HG02763 (cell line): ENCODE data around the gene ENKD1.

Source experiments
- ATAC-seq: cut with Tn5 transposase; IDR thresholded peaks from one replicate; pipeline ENCODE4 v1.9.1; 2021; ENCODE audit warnings: mild to moderate bottlenecking, moderate library complexity; ENCODE audit not compliant: unreplicated experiment

ENKD1 gene

DNA sequence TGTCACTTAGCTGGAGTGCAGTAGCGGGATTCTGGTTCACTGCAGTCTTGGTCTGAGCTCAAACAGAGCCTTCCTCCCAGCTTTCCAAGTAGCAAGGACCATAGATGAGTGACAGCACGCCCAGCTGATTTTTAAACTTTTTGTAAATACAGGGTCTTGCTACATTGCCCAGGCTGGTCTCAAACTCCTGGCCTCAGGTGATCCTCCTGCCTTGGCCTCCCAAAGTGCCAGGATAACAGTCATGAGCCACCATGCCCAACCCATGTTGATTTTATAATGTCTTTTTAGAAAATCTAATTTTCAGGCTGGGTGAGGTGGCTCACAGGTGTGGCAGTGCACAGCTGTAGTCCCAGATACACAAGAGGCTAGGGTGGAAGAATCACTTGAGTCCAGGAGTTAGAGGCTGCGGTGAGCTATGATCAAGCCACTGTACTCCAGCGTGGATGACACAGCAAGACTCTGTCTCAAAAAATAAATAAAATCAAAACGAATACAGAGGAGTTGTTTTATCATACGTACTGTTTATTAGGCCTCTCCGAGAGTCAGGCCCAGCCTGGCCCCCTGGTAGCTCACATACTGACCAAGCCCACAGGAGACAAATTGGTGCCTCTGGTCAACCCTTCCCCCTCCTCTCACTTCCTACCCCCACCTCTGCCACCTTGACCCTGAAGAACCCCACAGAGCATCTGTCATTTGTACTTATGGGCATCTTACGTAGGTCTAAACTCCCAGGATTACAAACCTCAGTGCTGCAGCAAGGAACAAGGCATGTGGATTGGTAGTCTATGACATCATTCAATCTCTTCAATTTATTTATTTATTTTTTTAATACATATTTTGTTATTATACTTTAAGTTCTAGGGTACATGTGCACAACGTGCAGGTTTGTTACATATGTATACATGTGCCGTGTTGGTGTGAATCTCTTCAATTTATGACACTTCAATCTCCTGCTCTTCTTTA, 13.7 kb upstream of the ENKD1 start:
- no peak for ATAC-seq

DNA sequence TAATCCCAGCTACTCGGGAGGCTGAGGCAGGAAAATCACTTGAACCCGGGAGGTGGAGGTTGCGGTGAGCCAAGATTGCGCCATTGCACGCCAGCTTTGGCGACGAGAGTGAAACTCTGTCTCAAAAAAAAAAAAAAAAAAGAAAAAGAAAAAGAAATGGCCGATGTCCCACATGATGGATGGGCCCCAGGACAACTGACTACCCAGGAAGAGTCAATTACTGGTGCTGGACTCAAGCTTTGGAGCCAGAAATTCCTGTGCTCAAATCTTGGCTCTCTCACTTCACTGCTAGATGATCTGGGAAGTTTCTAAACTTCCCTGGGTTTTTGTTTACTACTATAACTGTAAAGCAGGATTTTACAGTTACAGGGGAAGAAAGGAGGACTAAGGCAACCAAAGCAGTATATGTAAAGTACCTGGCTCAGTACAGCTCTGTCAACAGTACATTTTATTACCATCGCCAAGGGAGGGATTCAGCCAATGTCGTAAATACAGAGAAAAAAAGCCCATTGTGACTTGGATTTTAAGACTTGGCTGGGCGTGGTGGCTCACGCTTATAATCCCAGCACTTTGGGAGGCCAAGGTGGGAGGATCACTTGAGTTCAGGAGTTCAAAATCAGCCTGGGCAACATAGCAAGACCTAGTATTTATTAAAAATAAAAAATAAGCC, 11.9 kb upstream of the ENKD1 start:
- ATAC-seq = no peak

DNA sequence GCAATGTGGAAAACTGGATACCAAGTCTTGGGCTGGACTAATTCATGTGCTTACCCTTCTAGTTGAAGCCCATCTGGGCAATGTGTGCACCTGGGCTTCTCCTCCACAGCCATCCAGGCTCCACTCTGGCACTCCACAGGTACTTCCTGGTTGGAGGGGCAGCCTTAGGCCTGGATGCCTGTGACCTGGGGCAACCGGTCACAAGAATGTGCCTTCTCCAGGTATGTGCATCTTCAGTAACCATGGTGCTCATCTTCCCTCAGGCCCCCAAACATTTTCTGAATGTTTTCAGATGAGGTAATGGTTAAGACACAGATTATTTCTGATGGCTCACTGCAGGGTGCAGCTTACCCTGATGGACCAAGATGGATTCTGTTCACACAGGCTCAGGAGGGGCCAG, 11.2 kb upstream of the ENKD1 start:
- ATAC-seq = no peak

DNA sequence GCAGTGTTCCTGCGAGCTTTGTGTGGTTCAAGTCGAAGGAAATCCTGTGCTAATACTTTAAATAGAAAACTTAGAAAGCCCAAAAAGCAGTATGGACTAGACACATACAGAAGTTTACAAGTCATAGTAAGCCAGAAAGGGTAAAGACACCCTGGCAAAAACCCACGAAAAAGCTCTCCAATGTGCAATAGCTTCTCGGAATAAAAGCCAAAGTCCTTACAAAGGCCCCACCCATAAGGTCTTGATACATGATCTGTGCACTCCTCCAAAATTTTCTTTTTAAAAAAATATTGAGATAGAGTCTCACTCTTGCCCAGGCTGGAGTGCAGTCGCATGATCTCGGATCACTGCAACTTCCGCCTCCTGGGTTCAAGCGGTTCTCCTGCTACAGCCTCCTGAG, 10.4 kb upstream of the ENKD1 start:
- no peak for ATAC-seq

DNA sequence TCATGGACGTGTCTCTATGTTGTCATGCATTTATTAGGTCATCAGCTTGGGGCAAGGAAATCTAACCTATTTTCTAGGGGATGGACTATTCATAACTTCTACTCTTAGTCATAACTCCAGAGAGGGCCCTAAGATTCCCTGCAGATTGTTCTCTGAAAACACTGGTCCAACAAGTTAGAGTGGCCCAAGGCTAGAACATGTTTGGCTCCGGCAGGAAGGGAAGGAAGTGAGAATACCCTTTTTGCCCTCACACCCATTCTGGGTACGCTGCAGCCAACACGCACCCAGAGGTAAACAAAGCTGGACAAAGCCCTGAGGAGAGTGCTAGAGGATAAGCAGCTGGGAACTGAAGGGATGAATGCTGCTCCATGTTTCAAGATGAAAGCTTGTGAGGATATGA, 10.0 kb upstream of the ENKD1 start:
- ATAC-seq = no peak

DNA sequence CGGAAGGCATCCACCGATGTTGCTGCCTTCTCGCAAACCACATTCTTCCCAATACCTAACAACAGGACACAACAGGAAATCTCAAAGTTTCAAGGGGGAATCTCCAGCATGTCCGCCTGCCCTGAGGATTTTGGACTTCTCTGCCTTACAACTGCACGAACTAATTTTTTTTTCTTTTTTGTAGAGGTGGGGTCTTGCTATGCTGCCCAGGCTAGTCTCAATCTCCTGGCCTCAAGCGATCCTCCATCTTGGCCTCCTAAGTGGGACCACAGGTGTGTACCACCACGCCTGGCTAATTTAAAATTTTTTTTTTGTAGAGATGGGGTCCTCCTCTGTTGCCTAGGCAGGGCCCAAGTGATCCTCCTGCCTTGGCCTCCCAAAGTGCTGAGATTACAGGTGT, 9.4 kb upstream of the ENKD1 start:
- ATAC-seq = no peak

DNA sequence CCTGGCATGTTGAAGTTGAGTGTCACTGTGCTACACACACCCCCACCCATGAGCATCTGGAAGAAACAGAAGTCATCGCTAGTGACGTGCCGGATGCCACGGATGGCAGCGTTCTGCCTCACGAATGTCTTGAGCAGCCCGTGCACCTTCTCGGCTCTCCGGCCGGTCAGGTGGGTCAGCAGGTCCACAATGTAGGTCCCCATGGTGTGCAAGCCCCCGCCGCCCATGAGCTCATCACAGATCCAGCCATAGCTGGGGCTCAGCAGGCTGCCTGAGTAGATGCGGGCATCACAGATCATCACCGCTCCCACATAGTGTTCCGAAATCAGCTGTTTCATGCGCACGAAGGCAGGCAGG, 9.0 kb upstream of the ENKD1 start:
- ATAC-seq = no peak

DNA sequence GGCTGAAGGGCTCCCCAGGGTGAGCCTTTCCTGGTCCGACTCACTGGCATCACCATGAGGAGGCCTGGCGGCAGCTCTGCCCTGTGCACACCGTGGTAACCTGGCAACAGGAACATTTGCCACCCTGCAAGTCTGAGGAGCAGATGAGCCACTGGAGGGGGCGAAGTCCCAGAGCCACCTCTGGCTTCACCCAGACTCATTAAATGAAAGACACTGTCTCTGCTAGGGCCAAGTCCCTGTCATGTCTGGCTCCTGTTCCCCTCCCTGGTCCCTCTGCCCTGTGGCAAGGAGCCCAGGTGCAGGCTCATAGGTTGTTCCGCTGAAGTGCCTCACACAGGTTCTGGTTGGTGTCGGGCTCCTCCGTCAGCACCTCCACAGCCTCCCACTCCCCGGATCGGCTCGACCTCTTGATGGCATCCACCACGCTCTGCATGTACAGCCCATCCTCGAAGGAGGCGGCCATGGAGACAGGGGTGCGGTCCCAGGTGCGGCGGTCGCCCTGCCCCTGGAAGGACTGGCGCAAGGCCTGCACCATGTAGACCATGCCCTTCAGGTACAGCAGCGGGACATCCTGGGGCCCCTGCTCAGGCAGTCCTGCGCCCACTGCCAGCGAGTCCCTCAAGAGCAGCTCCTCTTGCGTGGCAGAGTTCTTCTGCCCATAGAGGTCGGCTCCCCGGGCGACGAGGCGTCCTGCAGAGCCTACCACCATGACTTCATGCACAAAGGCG, 8.5 kb upstream of the ENKD1 start:
- no peak for ATAC-seq

DNA sequence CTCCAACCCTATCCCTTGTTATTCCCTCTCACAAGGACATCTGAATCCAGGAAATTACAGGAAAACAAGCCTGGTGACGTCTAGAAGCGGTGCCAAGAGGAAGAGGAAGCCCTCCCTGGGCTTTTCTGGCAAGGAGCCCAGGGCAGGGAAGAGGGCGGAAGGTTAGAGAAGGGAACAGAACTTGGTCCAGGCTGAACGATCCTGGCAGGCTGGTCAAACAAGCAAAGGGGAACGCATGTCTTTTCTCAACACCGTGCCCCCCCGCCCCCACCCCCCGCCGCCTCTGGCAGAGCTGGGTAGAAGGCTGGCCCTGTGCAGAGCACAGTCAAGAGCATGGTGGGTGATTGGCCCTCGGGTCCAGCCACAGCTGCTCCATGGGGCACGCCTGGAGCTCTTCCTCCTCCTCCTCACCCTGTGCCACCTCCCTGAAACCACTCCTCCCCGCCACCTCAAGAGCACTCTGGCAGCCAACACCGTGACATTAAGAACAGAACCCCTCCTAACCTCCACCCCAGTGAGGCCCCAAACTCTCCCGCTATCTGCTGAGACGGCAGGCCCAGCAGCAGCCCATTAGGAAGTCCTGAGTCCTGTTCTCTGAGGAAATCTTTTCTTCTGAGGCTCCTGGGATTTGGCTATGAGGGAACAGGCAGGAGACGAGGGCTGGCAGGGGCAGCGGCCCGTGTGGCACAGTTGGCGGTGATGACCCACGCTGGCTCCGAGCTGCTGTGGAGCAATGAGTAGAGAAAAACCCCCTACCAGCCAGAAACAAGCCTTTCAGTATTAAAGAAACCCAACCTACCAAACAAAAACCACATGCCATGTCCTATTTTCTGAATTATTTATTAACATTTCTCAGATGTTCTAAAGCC, 7.4 kb upstream of the ENKD1 start:
- no peak for ATAC-seq

DNA sequence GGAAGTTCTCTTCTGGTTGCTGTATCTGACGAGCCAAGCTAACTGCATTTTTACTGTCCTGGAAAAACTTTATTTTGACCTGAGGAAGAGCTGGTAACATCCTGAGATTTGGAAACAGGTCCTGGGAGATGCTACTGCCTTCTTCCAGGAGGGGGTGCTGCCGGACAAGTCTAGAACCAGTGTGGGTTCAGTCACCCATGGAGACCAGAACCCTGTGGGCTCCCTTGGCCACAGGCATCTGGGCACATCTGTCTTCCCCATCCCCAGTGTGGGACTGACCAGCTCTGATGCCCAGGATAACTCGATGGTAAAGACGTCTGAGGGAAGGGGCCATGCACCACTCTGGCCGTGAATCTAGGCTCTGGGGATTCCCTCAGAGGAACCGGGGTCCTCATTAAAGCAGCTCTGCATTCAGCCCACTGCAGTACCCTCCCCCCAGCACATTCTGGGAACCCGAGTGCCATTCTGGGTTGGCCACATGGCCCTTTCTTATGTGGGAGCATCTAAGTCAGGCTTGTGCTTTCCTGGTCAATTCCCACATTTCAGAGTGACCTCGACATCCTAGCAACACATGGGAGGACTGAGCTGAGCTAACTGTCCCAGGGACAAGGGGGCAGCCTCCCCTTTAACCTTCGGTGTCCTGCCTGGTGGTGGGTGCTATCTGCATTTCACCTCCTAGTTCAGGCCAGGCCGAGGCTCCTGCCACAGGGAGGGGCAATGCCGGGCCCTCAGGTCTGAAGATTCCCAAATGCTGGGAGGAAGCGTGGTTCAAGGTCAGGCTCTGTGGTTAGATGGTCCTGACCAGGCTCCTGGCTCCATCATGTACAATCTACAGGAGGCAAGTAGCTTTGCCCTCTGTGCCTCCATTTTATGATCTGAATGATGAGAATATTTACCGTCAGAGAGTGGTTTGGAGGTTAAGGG, 6.5 kb upstream of the ENKD1 start:
- no peak for ATAC-seq

DNA sequence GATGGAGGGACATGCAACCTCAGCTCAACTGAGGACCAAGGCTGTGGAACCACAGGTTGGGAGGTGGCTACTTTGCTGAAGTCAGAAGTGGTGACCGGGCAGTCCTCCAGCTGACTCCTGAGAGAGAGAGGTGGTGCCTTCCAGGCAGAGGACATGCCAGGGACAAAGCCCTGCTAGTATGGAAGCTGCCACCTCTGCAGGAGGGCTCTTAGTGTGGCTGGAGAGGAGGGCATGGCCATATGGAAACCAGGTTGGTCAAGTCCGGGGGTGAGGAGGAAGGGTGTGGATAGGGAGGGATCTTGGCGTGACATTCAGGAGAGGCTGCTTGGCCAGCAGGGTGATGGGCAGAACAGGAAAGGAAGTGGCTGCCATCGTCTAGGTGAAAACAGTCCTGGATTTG, 5.8 kb upstream of the ENKD1 start:
- no peak for ATAC-seq

DNA sequence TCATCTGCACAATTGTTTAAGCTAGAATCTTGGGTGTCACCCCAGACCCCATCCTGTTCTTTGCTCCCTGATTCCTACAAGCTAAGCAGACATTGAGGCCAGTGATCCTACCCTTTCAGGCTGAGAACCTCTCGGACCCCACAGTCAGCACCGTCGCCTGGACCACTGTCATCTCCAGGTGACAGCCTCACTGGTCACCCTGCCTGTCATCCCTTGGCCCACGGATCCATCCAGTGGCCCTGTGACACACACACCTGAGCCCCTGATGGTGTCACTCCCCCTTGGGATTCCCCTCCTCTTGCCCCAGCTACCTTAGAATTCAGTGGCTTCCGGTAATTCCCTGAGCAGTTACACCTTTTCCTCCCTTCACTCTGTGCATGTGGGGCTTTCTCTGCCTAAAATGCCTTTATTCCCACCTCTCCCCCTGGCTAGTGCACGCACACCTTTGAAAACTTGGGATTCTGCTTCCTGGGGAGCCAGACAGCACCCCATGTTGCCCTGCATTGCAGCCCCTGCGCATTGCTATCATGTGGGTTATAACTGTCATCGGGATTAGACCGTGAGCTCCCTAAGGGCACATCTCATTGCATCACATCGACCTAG, 3.0 kb upstream of the ENKD1 start:
- ATAC-seq = no peak

DNA sequence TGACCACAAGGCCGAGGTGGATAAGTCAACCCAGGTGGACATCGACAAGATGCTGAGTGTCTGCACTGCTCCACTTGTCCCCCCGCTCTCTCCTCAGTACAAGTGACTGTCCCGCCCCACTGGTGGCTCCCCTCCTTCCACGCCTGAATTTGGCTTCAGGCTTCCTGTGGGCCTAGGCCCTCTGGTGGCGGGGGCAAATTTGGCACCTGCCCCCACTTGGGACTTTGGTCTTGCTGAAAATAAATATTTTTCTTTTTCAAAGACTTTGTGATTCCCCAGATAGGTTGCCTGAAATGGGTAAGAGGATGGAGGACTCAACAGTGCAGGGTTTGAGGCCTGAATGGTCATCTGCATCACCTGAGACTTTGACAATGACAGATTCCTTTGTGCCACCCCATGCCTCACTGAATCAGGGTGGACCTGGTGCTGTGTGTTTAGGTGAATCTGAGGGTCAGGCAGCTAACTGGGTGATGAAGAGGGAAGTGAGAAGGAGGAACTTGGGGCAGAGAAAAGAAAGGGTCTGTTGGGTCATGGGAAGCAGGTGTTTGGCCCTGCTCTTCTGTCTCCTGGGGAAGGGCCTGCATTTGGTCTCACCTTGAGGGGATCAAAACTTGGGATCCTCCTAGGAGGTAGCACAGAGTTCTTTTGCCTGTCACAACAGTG, 2.1 kb upstream of the ENKD1 start:
- no peak for ATAC-seq

DNA sequence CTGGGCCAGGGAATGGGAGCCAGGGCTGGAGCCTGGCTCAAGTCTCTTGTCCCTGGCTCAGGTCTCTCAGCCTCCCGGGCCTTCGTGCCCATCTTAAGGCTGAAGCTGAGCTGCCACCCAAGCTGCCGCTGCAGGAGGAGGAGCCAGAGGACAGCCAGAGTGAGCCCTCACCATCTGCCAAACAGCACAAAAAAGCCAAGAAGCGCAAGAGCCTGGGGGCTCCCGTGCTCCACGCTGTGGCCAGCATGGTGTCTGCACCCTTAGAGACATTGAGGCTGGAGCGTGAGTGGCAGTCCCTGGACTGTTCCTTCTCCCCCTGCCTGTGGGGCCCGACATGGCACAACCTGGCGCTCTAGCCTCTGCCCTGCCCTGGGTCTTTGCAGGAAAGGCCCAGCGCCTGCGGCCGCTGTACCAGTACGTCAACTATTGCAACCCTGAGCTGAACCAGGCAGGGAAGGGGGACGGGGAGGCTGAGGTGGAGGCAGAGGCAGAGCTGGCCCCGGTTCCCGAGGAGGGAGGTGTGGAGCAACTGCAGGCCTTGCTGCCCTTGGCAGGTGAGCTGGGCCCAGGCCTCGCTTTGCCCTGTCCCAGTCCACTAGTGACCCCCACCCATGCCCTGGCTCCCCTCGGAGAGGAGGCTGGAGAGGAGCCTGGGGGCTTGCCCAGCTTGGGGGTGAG, 1.4 kb upstream of the ENKD1 start:
- peak; percentile 73 for ATAC-seq

DNA sequence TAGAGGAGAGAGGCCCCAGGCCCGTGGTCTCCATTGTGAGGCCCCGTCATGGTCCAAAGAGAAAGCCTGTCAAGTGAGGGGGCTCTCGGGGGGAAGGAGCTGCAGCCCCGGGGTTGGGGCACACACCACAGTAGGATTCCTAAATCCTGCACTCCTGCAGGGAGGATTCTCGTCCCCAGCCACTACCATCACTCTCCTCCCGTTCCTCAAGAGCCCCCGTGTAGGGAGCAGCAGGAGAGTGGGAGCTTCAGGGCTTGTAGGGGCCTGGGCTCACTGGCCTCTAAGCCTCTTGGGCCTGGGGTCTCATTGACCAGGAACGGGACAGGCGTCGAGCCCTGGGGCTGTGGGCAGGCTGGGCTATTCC, 885 bp upstream of the ENKD1 start:
- ATAC-seq = no peak

DNA sequence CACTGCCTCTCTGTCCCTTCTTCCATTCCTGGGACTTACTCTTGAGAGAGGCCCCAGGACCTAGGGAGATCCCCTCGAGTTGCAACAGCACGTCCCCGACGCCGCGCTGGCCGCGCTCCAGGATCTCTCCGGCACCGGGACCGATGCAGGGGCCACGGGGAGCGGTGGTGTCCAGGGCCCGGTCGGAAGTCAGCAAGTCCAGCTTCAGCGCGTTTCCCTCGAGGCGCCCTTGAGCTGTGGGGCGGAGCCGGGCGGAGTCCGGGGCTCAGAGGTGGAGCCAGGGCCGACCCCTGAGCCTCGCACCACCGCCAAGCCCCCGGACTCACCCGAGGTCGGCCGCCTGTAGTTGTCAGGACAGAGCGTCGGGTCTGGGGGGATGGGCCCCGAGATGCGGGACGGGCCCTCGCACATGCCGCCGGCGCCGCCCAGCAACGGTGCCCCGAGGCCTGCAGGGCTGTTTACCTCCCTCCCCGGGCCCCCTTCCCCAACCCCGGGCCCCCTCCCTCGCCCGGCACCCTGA, 458 bp downstream of the ENKD1 start:
- no peak for ATAC-seq

DNA sequence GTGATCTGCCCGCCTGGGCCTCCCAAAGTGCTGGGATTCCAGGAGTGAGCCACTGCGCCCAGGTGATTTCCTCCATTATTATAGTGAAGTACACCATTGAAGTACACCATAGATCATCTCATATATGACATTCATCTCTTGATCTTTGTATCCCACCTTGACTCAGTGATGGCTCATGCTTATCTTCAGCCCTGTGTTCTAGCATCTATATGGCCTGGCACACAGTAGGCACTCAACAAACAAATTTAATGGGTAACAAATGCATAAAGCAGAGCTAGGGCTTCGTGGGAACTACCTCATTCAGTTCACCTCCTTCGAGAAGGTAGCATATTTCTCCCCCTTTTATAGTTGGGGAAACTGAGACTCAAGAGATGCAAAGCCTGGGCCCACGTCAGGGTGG, 952 bp downstream of the ENKD1 start:
- ATAC-seq = no peak

DNA sequence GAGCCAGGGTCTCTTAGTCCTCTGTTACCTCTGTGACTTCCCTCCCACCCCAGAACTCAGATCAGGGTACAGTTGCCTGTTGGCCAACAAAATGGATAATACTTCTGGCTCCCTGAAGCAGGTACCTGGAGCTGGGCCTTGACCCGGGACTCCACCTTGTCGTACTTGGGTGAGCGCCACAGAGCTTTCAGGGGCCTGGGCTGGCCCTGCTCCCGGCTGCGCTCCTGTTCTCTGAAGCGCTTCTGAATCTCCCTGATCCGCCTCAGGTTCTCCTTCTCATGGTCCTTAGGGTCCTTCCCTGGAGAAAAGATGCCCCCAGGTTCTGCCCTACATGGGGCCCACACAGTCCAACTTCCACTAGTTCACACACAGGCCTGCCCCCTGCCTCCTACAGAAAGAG, 1.7 kb downstream of the ENKD1 start:
- ATAC-seq = no peak
